Tongue (tissue), 2 donors: Measurements from ENCODE around the gene BTBD16. TPM values are rescaled to one million over a fixed set of nuclear protein-coding genes. Genes with fewer than 3 reads are reported as not detected.
A peak's percentile ranks its signal among the peaks of the same experiment; 100 is the strongest.

Experiments used
- DNase-seq: peaks from one replicate; pipeline ENCODE4 v3.0.0-alpha.2; 2015
- total RNA-seq: library from RNA; depleted of rRNA; stranded (reverse); fragments of >200 nt; gene quantifications from one replicate; pipeline ENCODE4 v1.2.3, GENCODE V29; 2014

The BTBD16 gene
- total RNA-seq, 1 donor from 2014 or later: 0.41 TPM

DNA sequence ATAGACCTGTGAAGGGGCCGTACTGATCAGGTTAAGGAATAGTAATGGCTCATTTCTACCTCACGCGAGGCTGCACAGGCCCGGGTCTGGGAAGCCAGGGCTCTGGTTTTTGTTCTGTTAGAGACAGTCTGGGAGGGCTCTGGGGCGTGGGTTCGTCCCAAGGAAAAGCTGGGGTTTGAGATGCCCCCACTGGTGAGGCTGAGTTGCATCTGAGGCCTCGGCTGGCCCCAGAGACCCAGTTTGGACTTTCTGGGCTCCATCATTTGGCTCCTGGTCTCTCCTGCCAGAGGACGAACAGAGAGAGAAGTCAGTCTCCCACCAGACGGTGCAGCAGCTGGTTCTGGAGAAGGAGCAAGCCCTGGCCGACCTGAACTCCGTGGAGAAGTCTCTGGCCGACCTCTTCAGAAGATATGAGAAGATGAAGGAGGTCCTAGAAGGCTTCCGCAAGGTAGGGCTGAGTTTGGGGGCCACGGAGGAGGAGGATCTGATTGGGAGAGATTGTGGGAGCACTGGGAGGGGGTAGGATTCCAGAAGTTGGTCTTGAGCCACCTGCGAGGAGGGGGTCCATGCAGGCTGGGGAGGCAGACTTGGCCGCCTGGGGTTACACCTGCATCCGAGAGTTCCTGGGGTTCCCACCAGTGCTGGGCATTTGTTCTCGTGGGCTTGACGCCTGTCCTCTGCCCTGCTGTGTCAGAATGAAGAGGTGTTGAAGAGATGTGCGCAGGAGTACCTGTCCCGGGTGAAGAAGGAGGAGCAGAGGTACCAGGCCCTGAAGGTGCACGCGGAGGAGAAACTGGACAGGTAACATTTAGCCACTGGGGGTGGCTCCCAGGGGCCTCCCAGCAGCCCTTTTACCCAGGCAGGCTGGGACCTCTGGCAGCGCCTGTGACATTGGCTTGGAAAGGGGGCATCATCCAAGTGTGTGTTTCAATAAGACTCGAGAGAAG, 22.5 kb upstream of the BTBD16 start:
- no peak for DNase-seq

DNA sequence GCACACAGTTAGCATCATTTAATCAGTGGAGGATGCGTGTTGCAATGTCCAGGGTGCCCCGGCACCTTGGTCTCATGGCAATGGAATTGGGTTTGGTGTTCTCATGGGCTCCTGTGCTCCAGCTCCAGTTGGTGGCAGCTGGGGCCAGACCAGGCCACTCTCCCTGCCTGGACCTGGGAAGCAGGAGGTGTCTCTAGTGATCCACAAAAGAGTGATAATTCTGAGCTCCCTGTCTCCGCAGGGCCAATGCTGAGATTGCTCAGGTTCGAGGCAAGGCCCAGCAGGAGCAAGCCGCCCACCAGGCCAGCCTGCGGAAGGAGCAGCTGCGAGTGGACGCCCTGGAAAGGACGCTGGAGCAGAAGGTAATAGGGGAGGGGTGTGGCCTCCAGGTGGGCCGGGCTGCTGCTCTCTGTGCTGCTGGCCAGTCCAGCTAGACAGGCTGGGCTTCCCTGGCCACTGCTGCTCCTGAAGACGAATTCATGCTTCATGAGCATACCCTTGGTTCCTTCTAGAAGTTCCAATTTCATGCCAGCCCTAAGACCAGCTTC, 21.7 kb upstream of the BTBD16 start:
- DNase-seq: no peak

- DNase-seq: peak; percentile 31
These were observed 20.9 kb upstream of the BTBD16 start for GRCh38 chr10:122249991-122250750.

DNA sequence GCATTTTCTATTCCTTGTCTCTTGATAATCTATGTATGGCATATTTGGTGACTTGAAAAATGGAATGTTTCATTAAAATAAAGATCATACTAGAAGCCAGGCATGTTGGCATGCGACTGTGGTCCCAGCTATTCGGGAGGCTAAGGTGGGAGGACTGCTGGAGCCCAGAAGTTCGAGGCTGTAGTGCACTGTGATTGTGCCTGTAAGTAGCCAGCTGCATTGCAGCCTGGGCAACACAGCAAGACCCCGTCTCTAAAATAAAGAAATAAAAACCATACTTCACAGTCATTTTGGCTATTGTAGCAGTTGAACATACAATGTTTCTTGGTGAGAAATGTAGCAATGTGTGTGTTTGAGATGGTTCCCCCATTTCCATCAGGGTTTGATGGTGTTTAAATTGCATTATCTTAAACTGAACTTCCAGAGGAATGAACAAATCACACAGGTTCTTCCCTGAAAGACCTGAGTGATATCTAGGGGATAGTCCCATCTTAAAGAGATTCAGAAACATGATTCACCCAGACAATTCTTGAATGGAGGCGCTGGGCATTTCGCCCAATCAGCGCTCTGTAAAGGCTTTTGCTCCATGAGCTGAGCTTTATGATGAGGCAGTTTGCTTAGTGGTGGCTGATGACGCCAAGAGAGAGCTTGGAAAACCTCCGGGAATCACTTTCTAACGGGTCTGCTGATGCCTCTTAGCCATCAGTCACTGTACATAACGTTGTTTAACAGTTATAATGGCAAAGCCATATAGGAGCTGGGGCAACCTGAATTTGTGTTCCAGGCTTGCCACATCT, 19.4 kb upstream of the BTBD16 start:
- DNase-seq: no peak

- no peak for DNase-seq
These were observed 18.3 kb upstream of the BTBD16 start for GRCh38 chr10:122252805-122253204.

GRCh38 chr10:122253605-122254004, 17.5 kb upstream of the BTBD16 start:
- no peak for DNase-seq

- DNase-seq: no peak
These were observed 16.3 kb upstream of the BTBD16 start for GRCh38 chr10:122254831-122255230.

GRCh38 chr10:122255509-122256301, 15.4 kb upstream of the BTBD16 start:
- no peak for DNase-seq

DNA sequence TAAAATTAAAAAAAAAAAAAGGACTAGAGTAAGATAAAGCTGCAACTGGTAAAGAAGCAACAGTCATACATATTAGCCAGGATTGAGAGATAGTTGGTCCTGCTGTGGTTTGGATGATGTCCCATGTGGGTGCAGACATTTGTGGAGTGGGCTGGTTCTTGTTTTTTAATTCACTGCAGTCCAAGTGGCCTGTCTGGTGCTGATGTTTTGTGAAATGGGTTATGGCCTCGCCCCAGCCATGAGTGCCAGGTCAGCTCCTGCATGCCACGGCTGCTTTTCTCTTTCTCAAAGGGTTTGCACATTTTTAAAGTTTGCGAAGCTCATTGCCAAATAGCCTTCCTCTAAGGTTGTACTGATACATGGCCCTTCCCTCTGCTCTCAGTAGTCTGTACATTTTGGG, 14.1 kb upstream of the BTBD16 start:
- no peak for DNase-seq

GRCh38 chr10:122258136-122259074, 12.7 kb upstream of the BTBD16 start:
- DNase-seq: peak; percentile 32

DNA sequence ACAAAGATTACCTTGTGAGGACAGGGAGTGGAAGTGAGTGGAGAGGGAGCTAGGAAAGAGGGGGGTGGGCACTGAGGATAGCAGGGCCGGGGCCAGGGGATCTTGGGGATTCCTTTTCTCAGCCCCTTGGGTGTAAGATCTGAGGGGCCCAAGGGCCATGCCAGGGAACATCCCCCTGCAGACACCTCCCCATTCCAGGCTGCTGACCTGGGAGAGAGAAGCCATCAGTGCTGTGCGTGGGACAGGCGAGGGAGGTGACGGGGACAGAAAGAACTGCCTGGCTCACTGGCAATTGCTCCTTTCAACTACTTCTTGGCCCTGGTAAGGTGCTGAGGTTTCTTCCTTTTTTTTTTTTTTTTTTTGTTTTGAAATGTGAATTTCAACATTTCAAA, 12.0 kb upstream of the BTBD16 start:
- no peak for DNase-seq

DNA sequence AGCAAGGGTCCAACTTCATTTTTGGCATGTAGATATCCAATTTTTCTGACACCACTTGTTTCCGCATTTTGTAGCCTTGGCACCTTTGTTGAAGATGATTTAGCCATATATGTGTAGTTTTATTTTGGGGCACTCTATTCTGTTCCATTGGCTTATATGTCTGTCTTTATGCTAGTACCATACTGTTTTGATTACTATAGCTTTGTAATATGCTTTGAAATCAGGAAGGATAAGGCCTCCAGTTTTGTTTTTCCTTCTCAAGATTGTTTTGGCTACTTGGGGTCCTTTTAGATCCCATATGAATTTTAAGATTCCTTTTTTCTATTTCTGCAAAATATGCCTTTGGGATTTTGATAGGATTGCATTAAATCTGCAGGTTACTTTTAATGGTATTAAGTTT, 9.5 kb upstream of the BTBD16 start:
- DNase-seq: no peak

DNA sequence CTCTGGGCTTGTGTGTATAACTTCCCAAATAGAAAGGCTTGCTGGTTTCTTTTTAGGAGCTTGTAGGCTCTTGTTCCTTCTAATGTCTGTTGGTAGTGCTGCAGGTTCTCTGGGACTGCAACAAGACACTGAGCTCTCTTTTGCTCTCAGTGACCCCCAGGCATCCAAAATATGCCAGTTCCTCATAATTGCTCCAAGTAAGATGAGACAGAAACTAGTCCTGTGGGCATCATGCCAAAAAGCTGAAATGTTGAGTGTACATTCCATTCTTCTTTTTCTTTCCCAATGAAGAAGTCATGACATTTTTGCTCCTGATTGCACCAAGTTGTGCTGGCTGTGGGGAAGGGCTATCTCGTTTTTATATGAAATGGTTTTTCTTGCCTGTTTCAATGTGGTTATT, 7.1 kb upstream of the BTBD16 start:
- peak; percentile 61 for DNase-seq

DNA sequence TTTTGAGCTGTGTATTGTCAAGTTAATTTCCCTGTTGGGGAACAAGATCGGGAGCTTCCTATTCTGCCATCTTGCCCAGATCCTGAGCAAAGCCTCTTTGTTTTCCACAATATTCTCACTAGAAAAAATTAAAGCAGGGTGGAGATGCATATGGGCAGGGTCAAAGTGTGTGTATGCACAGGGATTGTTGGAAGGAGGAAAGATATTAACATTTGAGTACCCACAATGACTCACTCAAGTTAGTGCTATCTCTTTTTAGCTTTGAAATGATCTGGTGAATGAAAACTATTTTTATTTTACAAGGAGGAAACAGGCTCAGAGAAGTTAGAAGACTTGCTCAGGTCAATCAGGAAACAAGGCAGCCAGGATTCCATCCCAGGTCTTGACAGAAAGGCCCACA, 6.7 kb upstream of the BTBD16 start:
- DNase-seq: no peak

GRCh38 chr10:122264931-122265330, 6.2 kb upstream of the BTBD16 start:
- DNase-seq: no peak

- no peak for DNase-seq
These were observed 5.2 kb upstream of the BTBD16 start for GRCh38 chr10:122265896-122266295.

DNA sequence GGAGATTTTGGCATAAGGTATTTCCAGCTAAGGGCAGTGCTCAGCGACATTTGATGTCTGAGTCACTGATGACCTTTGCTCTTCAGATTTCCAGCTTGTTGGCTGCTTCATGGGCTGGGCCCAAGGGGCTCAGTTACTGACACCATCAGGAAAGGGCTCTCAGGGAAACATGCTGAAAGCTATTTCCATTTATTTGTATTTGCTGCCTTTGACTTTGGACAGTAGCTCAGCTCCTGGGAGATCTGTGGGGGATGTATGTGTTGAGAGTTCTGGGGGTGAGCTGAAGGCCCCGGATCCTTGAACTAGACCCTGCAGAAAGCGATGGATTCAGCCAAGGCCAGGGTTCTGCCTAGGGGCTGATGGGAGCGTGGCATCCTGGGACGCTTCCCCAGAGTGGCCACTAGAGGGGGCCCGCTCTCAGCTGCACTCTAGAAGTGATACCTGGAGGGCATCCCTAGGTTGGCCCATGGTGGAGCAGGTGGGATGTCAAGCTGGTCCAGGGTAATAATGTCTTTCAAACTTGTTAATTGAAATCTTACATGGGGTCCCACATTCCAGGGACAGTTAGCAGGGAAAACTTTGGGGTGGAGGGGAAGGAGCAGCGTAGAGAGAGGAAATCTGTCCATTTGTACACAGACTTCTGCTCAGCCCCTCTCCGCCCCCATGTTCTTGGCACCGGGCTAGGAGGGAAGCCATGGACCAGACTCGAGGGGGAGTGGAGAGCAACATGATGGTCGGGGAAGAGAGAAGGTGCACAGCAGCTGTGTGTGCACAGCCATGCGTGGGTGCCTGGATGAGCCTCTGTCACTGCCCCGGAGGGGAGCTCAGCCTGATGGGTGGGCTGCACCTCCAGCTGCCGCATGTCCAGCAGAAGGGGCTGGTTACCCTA, 3.0 kb upstream of the BTBD16 start:
- DNase-seq: peak; percentile 60

DNA sequence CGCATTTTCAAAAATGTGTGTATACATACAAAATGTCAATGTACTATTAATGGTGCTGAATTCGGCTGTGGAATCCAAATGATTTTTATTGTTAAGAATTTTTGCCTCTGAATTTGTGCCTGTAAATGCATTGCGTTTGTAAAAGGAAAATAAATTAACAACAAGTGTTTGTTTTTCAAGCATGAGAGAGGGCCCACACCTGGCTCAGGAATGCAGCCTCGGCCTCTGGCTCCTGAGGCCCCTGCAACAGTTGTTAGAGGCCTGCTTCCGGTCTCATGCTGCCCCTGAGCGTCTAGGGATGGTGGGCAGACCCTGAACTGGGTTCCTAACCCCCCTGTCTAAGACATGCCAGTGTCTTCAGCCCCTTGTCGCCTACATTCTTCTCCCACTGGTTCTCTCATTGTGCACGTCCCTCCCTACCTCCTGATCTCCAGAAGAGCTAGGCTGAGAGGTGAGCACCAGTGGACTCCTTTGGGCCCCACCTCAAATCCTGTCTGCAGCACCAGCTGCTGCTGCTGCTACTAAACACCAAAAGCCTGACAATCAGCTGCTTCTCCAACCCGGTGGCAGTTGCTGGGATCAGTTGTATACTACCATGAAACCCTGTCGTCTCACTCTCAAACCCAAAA, 1.9 kb upstream of the BTBD16 start:
- DNase-seq: no peak
